Body of pancreas (tissue), 4 donors: Measurements from ENCODE around the gene TNNT2. TPM values are rescaled to one million over a fixed set of nuclear protein-coding genes. Genes with fewer than 3 reads are reported as not detected.

Source experiments
- ATAC-seq: fragments of 150-250 bp; one replicate; pipeline ENCODE4 v1.9.1; 2016
- DNase-seq, 4 donors: peaks; one replicate each; pipeline ENCODE4 v3.0.0-alpha.2; 2019
- H3K27ac ChIP-seq, 4 donors: fragments of 200-600 bp; sonication (generic); 1 replicate in 3 of 4; 2 replicates in 1 of 4; pipeline versions ENCODE4 v1.5.1 to v1.6.1; 2016 to 2019; ENCODE audit warnings: mild to moderate bottlenecking in 1 of 4, mixed read lengths in 1 of 4, moderate library complexity in 1 of 4
- H3K27me3 ChIP-seq, 2 donors: fragments of 200-600 bp; sonication (generic); one replicate each; pipeline ENCODE4 v1.6.0; 2016; ENCODE audit warnings: mild to moderate bottlenecking in 1 of 2
- H3K36me3 ChIP-seq, 2 donors: fragments of 200-600 bp; sonication (generic); replicated peaks in 1 of 2; 2 replicates each; pipeline ENCODE4 v1.5.1; 2016; ENCODE audit warnings: low read depth in 2 of 2; ENCODE audit not compliant: insufficient read depth in 1 of 2
- H3K4me1 ChIP-seq: fragments of 200-600 bp; sonication (generic); one replicate; pipeline ENCODE4 v1.6.0; 2016
- H3K4me3 ChIP-seq, 2 donors: fragments of 200-600 bp; sonication (generic); 1 replicate in 1 of 2; 2 replicates in 1 of 2; pipeline ENCODE4 v1.5.1; 2016 to 2019
- H3K9me3 ChIP-seq, 3 donors: fragments of 200-600 bp; sonication (generic); 1 replicate in 2 of 3; 2 replicates in 1 of 3; pipeline ENCODE4 v1.5.1; 2016
- CTCF ChIP-seq, 7 experiments: fragments of 450-650 bp in 4 of 7; fragments of 200-600 bp in 3 of 7; sonication (generic) in 3 of 7; IDR thresholded peaks; one replicate each; pipeline ENCODE4 v1.5.1; 2016 to 2019; ENCODE audit warnings: antibody characterized with exemption in 7 of 7
- POLR2A ChIP-seq, 3 donors: fragments of 450-650 bp; IDR thresholded peaks; one replicate each; pipeline ENCODE4 v1.6.1; 2016; ENCODE audit warnings: antibody characterized with exemption in 3 of 3, mild to moderate bottlenecking in 2 of 3
- WGBS, 2 donors: methylation state at CpG; one replicate each; pipeline ENCODE4 v1.1.5; 2017; 5-methylcytosine and 5-hydroxymethylcytosine counted together
- intact Hi-C: fragments of 100-400 bp; cut with DNase I; formaldehyde crosslinking; loops from one replicate; pipeline ENCODE4 v1.15.1; 2023
- total RNA-seq, 2 donors: library from RNA; depleted of rRNA; stranded (reverse); fragments of >200 nt; gene quantifications; one replicate each; pipeline ENCODE4 v1.1.0, GENCODE V29; 2016

Gene TNNT2
- total RNA-seq, 2 donors from 2014 or later = 1.8 TPM; not detected in 1

GRCh38 chr1:201375169-201375568 is 2.3 kb downstream of the TNNT2 start:
- intact Hi-C loops = loop anchor here (5.0 kb wide), 1 partner anchor 37 kb away; no protein-coding TSS in a partner anchor
- Histone ChIP-seq H3K27ac (no peak overlapping the region), H3K9me3 (no peaks in the 10 kb centered on the region), H3K27me3 (no peaks in the 10 kb centered on the region), H3K4me3 (no peak overlapping the region), H3K4me1 (peaks cover 13% of the 10 kb centered on the region), H3K36me3 (no peaks in the 10 kb centered on the region)
- ATAC-seq (no peak), DNase-seq (no peak)
- 51 to 57% methylated on average over 3 to 4 of the region's 4 CpGs for WGBS, 2 donors
- TF ChIP-seq POLR2A (IDR thresholded peaks at IDR 0.05) (no peak), CTCF (IDR thresholded peaks at IDR 0.05) (no peak)

GRCh38 chr1:201374364-201374763 is 3.1 kb downstream of the TNNT2 start:
- no peak for DNase-seq
- TF ChIP-seq POLR2A (IDR thresholded peaks at IDR 0.05) (no peak), CTCF (IDR thresholded peaks at IDR 0.05) (no peak)
- Histone ChIP-seq H3K9me3 (no peaks in the 10 kb centered on the region), H3K4me1 (peaks cover 8% of the 10 kb centered on the region), H3K4me3 (no peak overlapping the region), H3K27ac (no peak overlapping the region), H3K27me3 (no peaks in the 10 kb centered on the region), H3K36me3 (no peaks in the 10 kb centered on the region)
- no peak for ATAC-seq
- WGBS, 2 donors = 21% methylated on average over 7 of the region's 7 CpGs
- intact Hi-C loops = no loop called here

- 52 to 62% methylated on average over 6 of the region's 6 CpGs for WGBS, 2 donors
- intact Hi-C loops = no loop called here
- no peak for ATAC-seq
Observed at GRCh38 chr1:201371792-201372191, 5.7 kb downstream of the TNNT2 start.

GRCh38 chr1:201371276-201371675 is 6.2 kb downstream of the TNNT2 start:
- WGBS, 2 donors = 52 to 57% methylated on average over 9 of the region's 9 CpGs
- ATAC-seq (no peak), DNase-seq (no peak)
- no peaks in the 10 kb centered on the region for H3K9me3 ChIP-seq
- intact Hi-C loops = no loop called here
- TF ChIP-seq CTCF (IDR thresholded peaks at IDR 0.05) (no peak), POLR2A (IDR thresholded peaks at IDR 0.05) (no peak)
- H3K27ac ChIP-seq = no peak overlapping the region
- H3K36me3 ChIP-seq = no peaks in the 10 kb centered on the region
- peaks cover 8% of the 10 kb centered on the region for H3K4me1 ChIP-seq
- H3K27me3 ChIP-seq = no peaks in the 10 kb centered on the region
- no peak overlapping the region for H3K4me3 ChIP-seq

More at GRCh38 chr1:201371792-201372191, 5.7 kb downstream of the TNNT2 start:
- TF ChIP-seq CTCF (IDR thresholded peaks at IDR 0.05) (no peak), POLR2A (IDR thresholded peaks at IDR 0.05) (no peak)
- Histone ChIP-seq H3K4me3 (no peak overlapping the region), H3K27ac (no peak overlapping the region), H3K4me1 (peaks cover 8% of the 10 kb centered on the region), H3K36me3 (no peaks in the 10 kb centered on the region), H3K9me3 (no peaks in the 10 kb centered on the region), H3K27me3 (no peaks in the 10 kb centered on the region)
- no peak for DNase-seq

- intact Hi-C loops = no loop called here
- ATAC-seq (no peak), DNase-seq (no peak)
- H3K27ac ChIP-seq = no peak overlapping the region
- WGBS, 2 donors = 52 to 53% methylated on average over 3 of the region's 3 CpGs
- H3K4me3 ChIP-seq = no peak overlapping the region
- no peaks in the 10 kb centered on the region for H3K36me3 ChIP-seq
- H3K27me3 ChIP-seq = no peaks in the 10 kb centered on the region
- peaks cover 8% of the 10 kb centered on the region for H3K4me1 ChIP-seq
- no peaks in the 10 kb centered on the region for H3K9me3 ChIP-seq
- TF ChIP-seq CTCF (IDR thresholded peaks at IDR 0.05) (no peak), POLR2A (IDR thresholded peaks at IDR 0.05) (no peak)
Observed at GRCh38 chr1:201370500-201370899, 7.0 kb downstream of the TNNT2 start.
